GM12878 (cell line): ENCODE measurements around the gene STAT5A. TPM values are rescaled to one million over a fixed set of nuclear protein-coding genes. Genes with fewer than 3 reads are reported as not detected.

Experiments
- ATAC-seq: fragments of 200-7000 bp; cut with Tn5 transposase; 3 replicates; pipeline ENCODE4 v1.9.1; 2020; ENCODE audit warnings: mild to moderate bottlenecking, moderate library complexity
- Bru-seq: library from RNA; stranded (reverse); fragments of 400-500 nt; gene quantifications from one replicate; lab custom pipeline; 2021; lab: Mats Ljungman, UMichigan
- BruChase-seq, 2 experiments: library from RNA; stranded (reverse); fragments of 400-500 nt; gene quantifications; one replicate each; lab custom pipeline; 2021; lab: Mats Ljungman, UMichigan
- BruUV-seq: library from RNA; stranded (reverse); fragments of 400-500 nt; replicated peaks from 2 replicates; lab custom pipeline; 2021; lab: Mats Ljungman, UMichigan
- CTCF ChIA-PET: fragments of 300-600 bp; sonication (Branson Sonifier 250); formaldehyde crosslinking; extraction: SDS; loops from one replicate; lab custom pipeline; 2021; ENCODE audit warnings: inconsistent platforms; lab: Yijun Ruan, JAX
- POLR2A ChIA-PET: fragments of 350-600 bp; formaldehyde crosslinking; extraction: SDS; loops from one replicate; lab custom pipeline; 2021; ENCODE audit warnings: inconsistent platforms; lab: Charles Lee
- RAD21 ChIA-PET: fragments of 300-600 bp; sonication (Branson Sonifier 250); formaldehyde crosslinking; loops from one replicate; lab custom pipeline; 2023; ENCODE audit warnings: antibody characterized with exemption; ENCODE audit not compliant: unreplicated experiment; lab: Charles Lee
- SMC1A ChIA-PET: fragments of 300-600 bp; sonication (Branson Sonifier 250); formaldehyde crosslinking; loops from one replicate; lab custom pipeline; 2023; ENCODE audit not compliant: unreplicated experiment, uncharacterized antibody; lab: Charles Lee
- DNase-seq: peaks from one replicate; pipeline ENCODE4 v3.0.0-alpha.2; 2011; ENCODE audit warnings: low read depth, low spot score
- FAIRE-seq: peaks from 3 replicates; lab custom pipeline; 2011; peaks lifted over from hg19 to GRCh38; lab: Jason Lieb, UNC
- H2AFZ ChIP-seq: 2 replicates; pipeline ENCODE4 v1.6.0; 2011; ENCODE audit warnings: low read depth, low read length, control low read depth; ENCODE audit not compliant: control insufficient read depth
- H3K27ac ChIP-seq: 2 replicates; pipeline ENCODE4 v1.5.1; 2011; ENCODE audit warnings: control low read depth; ENCODE audit not compliant: control insufficient read depth, insufficient read depth
- H3K27me3 ChIP-seq, 2 experiments: replicated peaks in 1 of 2; 2 replicates each; pipeline versions ENCODE4 v1.6.0 to v1.6.1; 2011; ENCODE audit warnings: low read length in 1 of 2; ENCODE audit not compliant: control insufficient read depth in 2 of 2, insufficient read depth in 2 of 2
- H3K36me3 ChIP-seq, 2 experiments: 2 replicates each; pipeline ENCODE4 v1.5.1; 2011; ENCODE audit warnings: low read length in 1 of 2; ENCODE audit not compliant: control insufficient read depth in 2 of 2, insufficient read depth in 2 of 2
- H3K4me1 ChIP-seq: 2 replicates; pipeline ENCODE4 v1.6.1; 2011; ENCODE audit warnings: mild to moderate bottlenecking, low read length, moderate library complexity, mixed read lengths; ENCODE audit not compliant: control insufficient read depth, insufficient read depth
- H3K4me2 ChIP-seq: 2 replicates; pipeline ENCODE4 v1.6.0; 2011; ENCODE audit warnings: control low read depth; ENCODE audit not compliant: control insufficient read depth, insufficient read depth
- H3K4me3 ChIP-seq: fragments of 200-600 bp; sonication (generic); 2 replicates; pipeline ENCODE4 v1.5.1; 2016
- H3K79me2 ChIP-seq: 2 replicates; pipeline ENCODE4 v1.6.0; 2011; ENCODE audit warnings: low read length; ENCODE audit not compliant: control insufficient read depth, insufficient read depth
- H3K9ac ChIP-seq: 2 replicates; pipeline ENCODE4 v1.8.0; 2011; ENCODE audit warnings: low read length, control low read depth, mixed read lengths; ENCODE audit not compliant: control insufficient read depth, insufficient read depth
- H3K9me3 ChIP-seq: replicated peaks from 3 replicates; pipeline ENCODE4 v1.5.1; 2011; ENCODE audit warnings: mild to moderate bottlenecking, low read length; ENCODE audit not compliant: control insufficient read depth, insufficient read depth
- H4K20me1 ChIP-seq: 2 replicates; pipeline ENCODE4 v1.6.0; 2011; ENCODE audit not compliant: control insufficient read depth, insufficient read depth
- GATAD2B ChIP-seq: fragments of 450-650 bp; conservative IDR thresholded peaks from 2 replicates; pipeline ENCODE4 v1.6.1; 2017; ENCODE audit warnings: low read depth, mild to moderate bottlenecking, moderate library complexity
- KLF5 ChIP-seq: fragments of 450-650 bp; IDR thresholded peaks from 2 replicates; pipeline ENCODE4 v1.6.1; 2014; ENCODE audit warnings: mild to moderate bottlenecking; ENCODE audit not compliant: partially characterized antibody
- LARP7 ChIP-seq: fragments of 450-650 bp; IDR thresholded peaks from 2 replicates; pipeline ENCODE4 v1.6.1; 2017; ENCODE audit warnings: mild to moderate bottlenecking
- NFXL1 ChIP-seq: fragments of 450-650 bp; IDR thresholded peaks from 2 replicates; pipeline ENCODE4 v1.6.1; 2017; ENCODE audit warnings: antibody characterized with exemption, mild to moderate bottlenecking, borderline replicate concordance
- STAT1 ChIP-seq: fragments of 450-650 bp; conservative IDR thresholded peaks from 2 replicates; pipeline ENCODE4 v1.6.1; 2014; ENCODE audit warnings: antibody characterized with exemption, mild to moderate bottlenecking
- ZNF384 ChIP-seq: IDR thresholded peaks from 2 replicates; pipeline ENCODE4 v1.6.1; 2012; ENCODE audit warnings: low read depth, mild to moderate bottlenecking, low read length, improper control_type of control experiment, borderline replicate concordance
- WGBS: methylation state at CpG from one replicate; pipeline ENCODE4 v1.1.6; 2016; ENCODE audit warnings: low lambda C conversion rate; ENCODE audit not compliant: insufficient replicate concordance, insufficient coverage; ENCODE audit errors: missing lambda C conversion rate; 5-methylcytosine and 5-hydroxymethylcytosine counted together
- in situ Hi-C: fragments of 300-500 bp; cut with MboI; formaldehyde crosslinking; loops from 9 replicates; pipeline ENCODE4 v1.14.3; 2018; ENCODE audit warnings: mixed read lengths
- intact Hi-C: fragments of 100-400 bp; cut with micrococcal nuclease; formaldehyde crosslinking; loops from one replicate; pipeline ENCODE4 v1.14.2; 2022; ENCODE audit not compliant: unreplicated experiment
- long read RNA-seq, 2 experiments: library from polyadenylated mRNA; unstranded; transcript quantifications; one replicate each; pipeline ENCODE4 v2.0.0, GENCODE V29; 2019 to 2020
- polyA minus RNA-seq, 3 experiments: library from RNA; depleted of rRNA, polyadenylated mRNA; stranded (reverse); fragments of >200 nt; gene quantifications; 2 replicates each; pipeline ENCODE4 v1.2.3, GENCODE V29; 2011
- polyA plus RNA-seq, 11 experiments: library from polyadenylated mRNA; depleted of rRNA in 4 of 11; unstranded in 6 of 11; stranded (reverse) in 5 of 11; fragments of >200 nt; fragmentation: Nextera tagmentation in 4 of 11; fragmentation: Illumina TruSeq in 1 of 11; extraction: Ambion mirVana in 4 of 11; extraction: Trizol in 1 of 11; gene quantifications; 1 replicate in 1 of 11; 2 replicates in 10 of 11; pipeline versions ENCODE4 v1.2.1 to v1.2.3, GENCODE V29; 2011 to 2016; ENCODE audit warnings: inconsistent platforms in 2 of 11, missing spikeins in 2 of 11, low read depth in 1 of 11
- total RNA-seq, 4 experiments: library from RNA; depleted of rRNA in 3 of 4; stranded (reverse); fragments of >200 nt in 3 of 4; fragmentation: Illumina TruSeq in 1 of 4; extraction: Trizol in 1 of 4; gene quantifications; 2 replicates each; pipeline versions ENCODE4 v1.2.1 to v1.2.3, GENCODE V29; 2013 to 2021
- TF ChIP-seq, protein P1 (sequence below): fragments of 450-650 bp; formaldehyde crosslinking; IDR thresholded peaks from 2 replicates; pipeline ENCODE4 v1.5.0; 2022; ENCODE audit warnings: mild to moderate bottlenecking, missing genetic modification characterization
- TF ChIP-seq, protein P2 (sequence below): fragments of 450-650 bp; IDR thresholded peaks from 2 replicates; pipeline ENCODE4 v1.6.1; 2014; ENCODE audit warnings: mild to moderate bottlenecking
- TF ChIP-seq, protein P3 (sequence below): fragments of 450-650 bp; IDR thresholded peaks from 2 replicates; pipeline ENCODE4 v1.6.1; 2016; ENCODE audit warnings: mild to moderate bottlenecking

The STAT5A gene
- total RNA-seq (2013; cell fraction: nucleolus; rRNA removed): 130 and 152 TPM in 2 replicates
- 71.1 and 81.1 TPM in 2 replicates for total RNA-seq (2014; rRNA removed)
- total RNA-seq (2014; rRNA removed; fragmentation: Illumina TruSeq; extraction: Trizol): 25.6 and 26.1 TPM in 2 replicates
- total RNA-seq (2021): 78.9 and 86.4 TPM in 2 replicates
- polyA plus RNA-seq (2011; ENCODE audit: low read depth): 18.4 TPM
- polyA plus RNA-seq (2011; rRNA removed): 24.8 and 41.2 TPM in 2 replicates
- polyA plus RNA-seq (2011; cell fraction: cytosol; rRNA removed): 45.7 and 47.5 TPM in 2 replicates
- 167 and 182 TPM in 2 replicates for polyA plus RNA-seq (2011; cell fraction: nucleus; rRNA removed)
- polyA plus RNA-seq (2012): 51.7 TPM in 2 replicates
- polyA plus RNA-seq (2014; fragmentation: Illumina TruSeq; extraction: Trizol): 64.7 and 66.2 TPM in 2 replicates
- 10 to 100 TPM; 14.8 to 24.0 TPM for polyA plus RNA-seq (2014; fragmentation: Nextera tagmentation; extraction: Ambion mirVana)
- polyA plus RNA-seq (2014; rRNA removed): 51.4 and 54.6 TPM in 2 replicates
- polyA plus RNA-seq (2016; fragmentation: Nextera tagmentation; extraction: Ambion mirVana): 10 to 100 TPM; 36.6 to 41.8 TPM
- 63.8 and 74.0 TPM in 2 replicates for polyA minus RNA-seq (2011; rRNA and poly(A)+ RNA removed)
- polyA minus RNA-seq (2011; cell fraction: cytosol; rRNA and poly(A)+ RNA removed): 31.0 and 31.7 TPM in 2 replicates
- 39.9 and 62.0 TPM in 2 replicates for polyA minus RNA-seq (2011; cell fraction: nucleus; rRNA and poly(A)+ RNA removed)
- percentile 79 among the genes with signal in this experiment for Bru-seq, nascent RNA
- percentile 96 among the genes with signal in this experiment for BruChase-seq, experiment 1, labeled RNA remaining after a 6-hour chase
- BruChase-seq, experiment 2, labeled RNA remaining after a 2-hour chase: percentile 90 among the genes with signal in this experiment
- long read RNA-seq, experiment 1, transcript STAT5A-211 (19 exons, 3,318 nt): major isoform, 6 of 16 reads
- long read RNA-seq, experiment 1, partial matches to known transcripts: 3 of 16 reads
- long read RNA-seq, experiment 1, other reads (novel, unspliced or antisense): 5 of 16 reads
- long read RNA-seq, experiment 2, transcript STAT5A-203 (7 exons, 893 nt): major isoform, 5 of 60 reads
- long read RNA-seq, experiment 2, partial matches to known transcripts: 52 of 60 reads
- long read RNA-seq, experiment 2, other reads (novel, unspliced or antisense): 3 of 60 reads

DNA sequence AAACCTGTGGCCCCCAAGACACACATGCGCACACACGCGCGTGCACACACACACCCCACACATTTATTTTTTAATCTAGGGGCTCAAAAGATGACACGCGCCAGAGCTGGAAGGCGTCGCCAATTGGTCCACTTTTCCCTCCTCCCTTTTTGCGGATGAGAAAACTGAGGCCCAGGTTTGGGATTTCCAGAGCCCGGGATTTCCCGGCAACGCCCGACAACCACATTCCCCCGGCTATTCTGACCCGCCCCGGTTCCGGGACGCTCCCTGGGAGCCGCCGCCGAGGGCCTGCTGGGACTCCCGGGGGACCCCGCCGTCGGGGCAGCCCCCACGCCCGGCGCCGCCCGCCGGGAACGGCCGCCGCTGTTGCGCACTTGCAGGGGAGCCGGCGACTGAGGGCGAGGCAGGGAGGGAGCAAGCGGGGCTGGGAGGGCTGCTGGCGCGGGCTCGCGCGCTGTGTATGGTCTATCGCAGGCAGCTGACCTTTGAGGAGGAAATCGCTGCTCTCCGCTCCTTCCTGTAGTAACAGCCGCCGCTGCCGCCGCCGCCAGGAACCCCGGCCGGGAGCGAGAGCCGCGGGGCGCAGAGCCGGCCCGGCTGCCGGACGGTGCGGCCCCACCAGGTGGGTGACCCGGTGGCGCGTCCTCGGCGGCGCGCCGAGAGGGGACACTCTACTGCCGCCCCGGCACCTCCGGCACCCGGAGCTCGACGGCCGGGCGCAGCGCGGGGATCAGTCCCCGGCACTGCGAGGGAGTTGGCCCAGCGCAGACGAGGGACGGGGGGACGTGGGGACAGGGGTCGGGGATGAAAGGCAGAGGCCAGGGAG, at the start of gene STAT5A:
Gene STAT5A (plus strand): TSS at position 522 of the 826 bp plus-strand sequence. CDS start 914 bp downstream, outside the sequence.
- in situ Hi-C loops: no loop called here
- peak within 1 kb of the TSS; percentile 90 for H3K9ac ChIP-seq
- BruUV-seq: no TSS peak
- H3K79me2 ChIP-seq: peaks cover 38% of the 10 kb centered on the region
- RAD21 ChIA-PET: interaction anchor here (0.6 to 4.1 kb wide), 8 partner anchors 38 to 442 kb away, joined by 3 to 21 read pairs (median 6); partner anchors contain the start of gene GHDC
- DNase-seq: no peak
- H4K20me1 ChIP-seq: no peaks in the 10 kb centered on the region
- peaks cover 23% of the 10 kb centered on the region for H3K4me1 ChIP-seq
- no peak for FAIRE-seq
- H3K4me3 ChIP-seq: peak within 1 kb of the TSS; percentile 91
- peaks cover 0 to 8% of the 10 kb centered on the region in 2 experiments; a peak in 1 of 4 replicates for H3K36me3 ChIP-seq
- POLR2A ChIA-PET: interaction anchor here (0.6 to 3.1 kb wide), 9 partner anchors 11 to 273 kb away, joined by 3 to 9 read pairs (median 5); partner anchors contain the start of genes STAT3 and STAT5B
- no peaks in the 10 kb centered on the region for H3K27me3 ChIP-seq
- intact Hi-C loops: loop anchor here (5.0 kb wide), 1 partner anchor 106 kb away; the partner anchor contains the start of gene KCNH4
- under 1% methylated on average over 56 of the region's 88 CpGs for WGBS
- H3K9me3 ChIP-seq: no peaks in the 10 kb centered on the region
- ATAC-seq: peak; percentile 85
- CTCF ChIA-PET: interaction anchor here (1.1 to 2.7 kb wide), 6 partner anchors 9 to 115 kb away, joined by 3 to 14 read pairs (median 9); no protein-coding TSS in a partner anchor
- SMC1A ChIA-PET: interaction anchor here (0.6 to 2.6 kb wide), 3 partner anchors 38 to 39 kb away, joined by 3 to 15 read pairs (median 4); no protein-coding TSS in a partner anchor
- peak within 1 kb of the TSS; percentile 61 for H2AFZ ChIP-seq
- H3K27ac ChIP-seq: peak within 1 kb of the TSS; percentile 79
- peak within 1 kb of the TSS; percentile 88 for H3K4me2 ChIP-seq
- TF ChIP-seq GATAD2B (peak; percentile 75), NFXL1 (peak; percentile 69; the same call in 1 of the 2 replicates), STAT1 (no peak), KLF5 (no peak), ZNF384 (no peak), LARP7 (peak; percentile 77)
- TF ChIP-seq, protein P1, sequence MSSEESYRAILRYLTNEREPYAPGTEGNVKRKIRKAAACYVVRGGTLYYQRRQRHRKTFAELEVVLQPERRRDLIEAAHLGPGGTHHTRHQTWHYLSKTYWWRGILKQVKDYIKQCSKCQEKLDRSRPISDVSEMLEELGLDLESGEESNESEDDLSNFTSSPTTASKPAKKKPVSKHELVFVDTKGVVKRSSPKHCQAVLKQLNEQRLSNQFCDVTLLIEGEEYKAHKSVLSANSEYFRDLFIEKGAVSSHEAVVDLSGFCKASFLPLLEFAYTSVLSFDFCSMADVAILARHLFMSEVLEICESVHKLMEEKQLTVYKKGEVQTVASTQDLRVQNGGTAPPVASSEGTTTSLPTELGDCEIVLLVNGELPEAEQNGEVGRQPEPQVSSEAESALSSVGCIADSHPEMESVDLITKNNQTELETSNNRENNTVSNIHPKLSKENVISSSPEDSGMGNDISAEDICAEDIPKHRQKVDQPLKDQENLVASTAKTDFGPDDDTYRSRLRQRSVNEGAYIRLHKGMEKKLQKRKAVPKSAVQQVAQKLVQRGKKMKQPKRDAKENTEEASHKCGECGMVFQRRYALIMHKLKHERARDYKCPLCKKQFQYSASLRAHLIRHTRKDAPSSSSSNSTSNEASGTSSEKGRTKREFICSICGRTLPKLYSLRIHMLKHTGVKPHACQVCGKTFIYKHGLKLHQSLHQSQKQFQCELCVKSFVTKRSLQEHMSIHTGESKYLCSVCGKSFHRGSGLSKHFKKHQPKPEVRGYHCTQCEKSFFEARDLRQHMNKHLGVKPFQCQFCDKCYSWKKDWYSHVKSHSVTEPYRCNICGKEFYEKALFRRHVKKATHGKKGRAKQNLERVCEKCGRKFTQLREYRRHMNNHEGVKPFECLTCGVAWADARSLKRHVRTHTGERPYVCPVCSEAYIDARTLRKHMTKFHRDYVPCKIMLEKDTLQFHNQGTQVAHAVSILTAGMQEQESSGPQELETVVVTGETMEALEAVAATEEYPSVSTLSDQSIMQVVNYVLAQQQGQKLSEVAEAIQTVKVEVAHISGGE (CRISPR knock-in tag): no peak
- TF ChIP-seq, protein P2, sequence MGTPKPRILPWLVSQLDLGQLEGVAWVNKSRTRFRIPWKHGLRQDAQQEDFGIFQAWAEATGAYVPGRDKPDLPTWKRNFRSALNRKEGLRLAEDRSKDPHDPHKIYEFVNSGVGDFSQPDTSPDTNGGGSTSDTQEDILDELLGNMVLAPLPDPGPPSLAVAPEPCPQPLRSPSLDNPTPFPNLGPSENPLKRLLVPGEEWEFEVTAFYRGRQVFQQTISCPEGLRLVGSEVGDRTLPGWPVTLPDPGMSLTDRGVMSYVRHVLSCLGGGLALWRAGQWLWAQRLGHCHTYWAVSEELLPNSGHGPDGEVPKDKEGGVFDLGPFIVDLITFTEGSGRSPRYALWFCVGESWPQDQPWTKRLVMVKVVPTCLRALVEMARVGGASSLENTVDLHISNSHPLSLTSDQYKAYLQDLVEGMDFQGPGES: no peak
- TF ChIP-seq, protein P3, sequence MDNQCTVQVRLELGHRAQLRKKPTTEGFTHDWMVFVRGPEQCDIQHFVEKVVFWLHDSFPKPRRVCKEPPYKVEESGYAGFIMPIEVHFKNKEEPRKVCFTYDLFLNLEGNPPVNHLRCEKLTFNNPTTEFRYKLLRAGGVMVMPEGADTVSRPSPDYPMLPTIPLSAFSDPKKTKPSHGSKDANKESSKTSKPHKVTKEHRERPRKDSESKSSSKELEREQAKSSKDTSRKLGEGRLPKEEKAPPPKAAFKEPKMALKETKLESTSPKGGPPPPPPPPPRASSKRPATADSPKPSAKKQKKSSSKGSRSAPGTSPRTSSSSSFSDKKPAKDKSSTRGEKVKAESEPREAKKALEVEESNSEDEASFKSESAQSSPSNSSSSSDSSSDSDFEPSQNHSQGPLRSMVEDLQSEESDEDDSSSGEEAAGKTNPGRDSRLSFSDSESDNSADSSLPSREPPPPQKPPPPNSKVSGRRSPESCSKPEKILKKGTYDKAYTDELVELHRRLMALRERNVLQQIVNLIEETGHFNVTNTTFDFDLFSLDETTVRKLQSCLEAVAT: 0 out of 2 replicates have a peak, but pooled peaks have one; percentile 7
